Prostate gland (tissue), 2 donors: ENCODE measurements around the gene ZFYVE16.

ENCODE experiments used
- POLR2AphosphoS5 ChIP-seq: sonication (generic); formaldehyde crosslinking; IDR thresholded peaks from one replicate; pipeline ENCODE4 v1.6.1; 2017; ENCODE audit warnings: antibody characterized with exemption
- TF ChIP-seq, protein P1 (sequence below), 4 experiments: fragments of 200-600 bp in 2 of 4; fragments of 450-650 bp in 2 of 4; sonication (generic) in 2 of 4; IDR thresholded peaks; 1 replicate in 3 of 4; 2 replicates in 1 of 4; pipeline ENCODE4 v1.5.1; 2016 to 2019; ENCODE audit warnings: antibody characterized with exemption in 4 of 4, mild to moderate bottlenecking in 2 of 4, moderate library complexity in 2 of 4

DNA sequence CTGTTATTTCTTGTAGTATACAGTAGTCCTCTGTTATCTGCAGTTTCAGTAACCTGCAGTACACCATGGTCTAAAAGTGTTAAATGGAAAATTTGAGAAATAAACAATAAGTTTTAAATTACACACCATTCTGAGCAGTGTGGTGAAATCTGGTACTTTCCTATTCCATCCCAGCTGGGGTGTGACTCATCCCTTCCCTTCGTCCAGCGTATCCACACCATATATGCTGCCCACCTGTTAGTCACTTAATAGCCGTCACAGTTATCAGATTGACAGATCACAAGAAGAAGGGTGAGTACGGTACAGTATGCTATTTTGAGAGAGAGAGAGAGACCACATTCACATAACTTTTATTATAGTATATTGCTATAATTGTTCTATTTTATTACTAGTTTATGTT is 109.0 kb downstream of the ZFYVE16 start:
- TF ChIP-seq, protein P1, sequence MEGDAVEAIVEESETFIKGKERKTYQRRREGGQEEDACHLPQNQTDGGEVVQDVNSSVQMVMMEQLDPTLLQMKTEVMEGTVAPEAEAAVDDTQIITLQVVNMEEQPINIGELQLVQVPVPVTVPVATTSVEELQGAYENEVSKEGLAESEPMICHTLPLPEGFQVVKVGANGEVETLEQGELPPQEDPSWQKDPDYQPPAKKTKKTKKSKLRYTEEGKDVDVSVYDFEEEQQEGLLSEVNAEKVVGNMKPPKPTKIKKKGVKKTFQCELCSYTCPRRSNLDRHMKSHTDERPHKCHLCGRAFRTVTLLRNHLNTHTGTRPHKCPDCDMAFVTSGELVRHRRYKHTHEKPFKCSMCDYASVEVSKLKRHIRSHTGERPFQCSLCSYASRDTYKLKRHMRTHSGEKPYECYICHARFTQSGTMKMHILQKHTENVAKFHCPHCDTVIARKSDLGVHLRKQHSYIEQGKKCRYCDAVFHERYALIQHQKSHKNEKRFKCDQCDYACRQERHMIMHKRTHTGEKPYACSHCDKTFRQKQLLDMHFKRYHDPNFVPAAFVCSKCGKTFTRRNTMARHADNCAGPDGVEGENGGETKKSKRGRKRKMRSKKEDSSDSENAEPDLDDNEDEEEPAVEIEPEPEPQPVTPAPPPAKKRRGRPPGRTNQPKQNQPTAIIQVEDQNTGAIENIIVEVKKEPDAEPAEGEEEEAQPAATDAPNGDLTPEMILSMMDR (IDR thresholded peaks at IDR 0.05): no peak
- no peak for TF ChIP-seq POLR2AphosphoS5
